GM18499 (cell line): ENCODE results near the gene HOXD4.

Source experiments
- ATAC-seq: cut with Tn5 transposase; IDR thresholded peaks from one replicate; pipeline ENCODE4 v1.9.1; 2021; ENCODE audit warnings: moderate number of reproducible peaks; ENCODE audit not compliant: insufficient read depth, unreplicated experiment

Gene HOXD4

DNA sequence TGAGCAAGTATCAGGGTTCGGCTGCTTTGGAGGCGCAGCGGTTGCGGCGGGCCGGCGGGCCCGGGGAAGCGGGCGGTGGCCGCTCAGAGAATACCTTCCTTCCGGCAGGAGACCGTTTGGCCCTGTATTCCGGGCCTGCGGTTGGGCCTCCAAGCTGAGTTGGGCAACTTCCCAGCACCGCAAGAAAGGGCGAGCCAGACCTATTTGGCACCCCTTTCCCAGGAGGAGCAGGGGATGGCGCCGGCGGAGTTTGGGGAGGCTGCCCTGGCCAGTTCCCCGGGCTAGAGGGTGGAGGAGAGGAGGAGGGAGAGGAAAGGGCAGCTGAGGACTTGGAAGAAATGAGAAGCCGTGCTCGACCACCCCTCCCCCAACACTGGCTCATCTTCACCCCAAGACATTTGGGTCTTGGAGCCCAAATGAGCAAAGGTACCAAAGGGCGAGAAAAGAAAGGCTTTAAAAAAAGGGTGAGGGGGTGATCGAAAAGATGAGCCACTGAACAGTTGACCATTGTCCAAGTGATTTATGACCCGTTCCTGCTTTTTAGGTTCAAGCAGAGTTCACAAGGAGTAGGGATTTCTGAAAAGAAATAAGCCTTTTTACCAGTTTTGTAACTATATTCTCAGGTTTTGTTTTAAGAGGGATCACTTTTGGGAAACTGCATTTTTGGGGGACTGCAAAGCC, 14.2 kb downstream of the HOXD4 start:
- ATAC-seq = no peak

GRCh38 chr2:176166272-176166671, 14.9 kb downstream of the HOXD4 start:
- no peak for ATAC-seq

GRCh38 chr2:176167398-176167797, 16.0 kb downstream of the HOXD4 start:
- ATAC-seq = no peak

- no peak for ATAC-seq
Observed at GRCh38 chr2:176169181-176169580, 17.8 kb downstream of the HOXD4 start.

GRCh38 chr2:176169711-176170110, 18.4 kb downstream of the HOXD4 start:
- no peak for ATAC-seq

GRCh38 chr2:176170602-176171305, 19.4 kb downstream of the HOXD4 start:
- no peak for ATAC-seq

- no peak for ATAC-seq
Observed at GRCh38 chr2:176171351-176172006, 20.1 kb downstream of the HOXD4 start.

DNA sequence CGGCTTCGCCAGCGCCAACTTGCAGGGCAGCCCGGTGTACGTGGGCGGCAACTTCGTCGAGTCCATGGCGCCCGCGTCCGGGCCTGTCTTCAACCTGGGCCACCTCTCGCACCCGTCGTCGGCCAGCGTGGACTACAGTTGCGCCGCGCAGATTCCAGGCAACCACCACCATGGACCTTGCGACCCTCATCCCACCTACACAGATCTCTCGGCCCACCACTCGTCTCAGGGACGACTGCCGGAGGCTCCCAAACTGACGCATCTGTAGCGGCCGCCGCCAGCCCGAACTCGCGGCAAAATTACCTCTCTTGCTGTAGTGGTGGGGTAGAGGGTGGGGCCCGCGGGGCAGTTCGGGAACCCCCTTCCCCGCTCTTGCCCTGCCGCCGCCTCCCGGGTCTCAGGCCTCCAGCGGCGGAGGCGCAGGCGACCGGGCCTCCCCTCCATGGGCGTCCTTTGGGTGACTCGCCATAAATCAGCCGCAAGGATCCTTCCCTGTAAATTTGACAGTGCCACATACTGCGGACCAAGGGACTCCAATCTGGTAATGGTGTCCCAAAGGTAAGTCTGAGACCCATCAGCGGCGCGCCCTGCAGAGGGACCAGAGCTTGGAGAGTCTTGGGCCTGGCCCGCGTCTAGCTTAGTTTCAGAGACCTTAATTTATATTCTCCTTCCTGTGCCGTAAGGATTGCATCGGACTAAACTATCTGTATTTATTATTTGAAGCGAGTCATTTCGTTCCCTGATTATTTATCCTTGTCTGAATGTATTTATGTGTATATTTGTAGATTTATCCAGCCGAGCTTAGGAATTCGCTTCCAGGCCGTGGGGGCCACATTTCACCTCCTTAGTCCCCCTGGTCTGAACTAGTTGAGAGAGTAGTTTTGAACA, 20.9 kb downstream of the HOXD4 start:
- no peak for ATAC-seq

- no peak for ATAC-seq
Observed at GRCh38 chr2:176172895-176173566, 21.7 kb downstream of the HOXD4 start.

DNA sequence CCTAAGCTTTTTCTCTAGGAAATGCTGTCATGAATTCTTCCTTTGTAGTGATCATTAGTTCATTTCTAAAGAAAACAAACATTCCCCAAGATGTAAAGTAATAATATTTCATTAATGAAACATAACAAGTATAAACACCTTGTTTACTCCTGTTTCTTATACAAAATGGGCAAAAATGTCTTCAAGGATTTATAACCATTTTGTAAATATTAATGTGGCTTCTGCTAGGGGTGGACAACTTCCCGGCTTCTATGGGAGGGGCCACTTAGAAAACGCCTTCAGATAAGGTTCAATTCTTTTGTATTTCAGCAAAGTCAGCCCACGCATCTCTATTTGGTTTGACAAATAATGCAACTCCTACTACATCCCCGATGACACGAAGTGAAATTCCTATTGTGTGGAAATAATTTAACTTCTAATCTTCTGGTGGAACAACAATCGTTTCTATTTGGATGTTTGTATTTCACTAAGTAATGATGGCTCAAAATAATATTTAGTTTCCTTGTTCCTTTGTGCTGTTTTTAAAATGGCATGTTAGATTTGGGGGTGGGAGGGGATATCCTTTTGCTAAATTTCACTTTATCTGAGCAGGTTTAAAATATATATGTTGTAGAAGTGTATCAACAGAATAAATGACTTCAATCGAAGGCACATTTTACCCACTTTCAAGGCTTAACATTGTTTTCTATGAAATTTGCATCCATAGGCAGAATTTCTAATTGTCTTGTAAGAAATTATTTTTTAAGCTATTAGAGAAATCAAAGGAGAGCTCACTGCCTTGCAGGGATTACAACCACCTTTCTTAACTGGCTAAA, 22.4 kb downstream of the HOXD4 start:
- ATAC-seq = no peak

GRCh38 chr2:176174382-176174823, 23.1 kb downstream of the HOXD4 start:
- ATAC-seq = no peak

DNA sequence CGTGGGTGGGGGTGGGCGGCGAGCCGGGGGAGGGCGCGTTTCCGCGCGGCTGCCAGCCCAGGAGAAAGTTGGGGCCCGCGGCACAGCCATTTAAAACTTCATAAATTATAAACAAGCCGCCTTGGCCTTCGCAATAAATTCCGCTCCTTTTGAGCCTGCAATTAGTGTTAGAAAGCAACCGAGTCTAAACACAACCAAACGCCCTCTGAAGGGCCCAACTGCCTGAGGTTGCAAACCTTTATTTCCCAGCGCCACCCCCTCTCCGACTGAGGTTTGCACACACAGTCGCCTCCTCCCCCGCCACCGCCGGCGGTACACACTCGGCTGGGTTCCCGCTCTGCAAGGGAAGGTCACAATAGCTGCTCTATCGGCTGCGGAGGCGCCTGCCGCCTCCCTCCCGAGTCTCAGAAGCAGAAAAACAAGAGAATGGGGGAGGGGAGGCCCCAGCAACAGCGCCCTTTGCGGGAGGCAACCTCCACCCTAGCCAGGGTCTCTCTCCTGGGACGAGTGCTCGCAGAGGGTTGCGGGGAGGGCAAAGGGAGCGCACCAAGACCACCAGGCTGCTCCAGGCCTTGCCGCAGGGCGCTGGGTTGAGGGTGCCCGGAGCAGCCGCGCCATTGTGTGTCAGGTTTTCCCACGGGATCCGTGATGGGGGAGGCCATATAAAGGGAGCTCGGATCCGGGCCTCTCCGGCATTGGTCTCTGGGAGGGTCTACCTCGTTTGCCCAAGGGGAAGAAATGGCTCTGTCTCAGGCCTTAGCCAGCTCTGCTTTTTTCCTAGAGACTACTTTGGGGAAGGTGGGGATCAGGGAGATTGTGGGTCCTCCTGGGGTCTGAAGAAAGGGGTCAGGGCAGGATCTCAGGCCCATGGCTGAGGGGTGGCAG, 23.7 kb downstream of the HOXD4 start:
- ATAC-seq = no peak

GRCh38 chr2:176175709-176176607, 24.6 kb downstream of the HOXD4 start:
- no peak for ATAC-seq

- ATAC-seq = no peak
Observed at GRCh38 chr2:176177580-176178037, 26.3 kb downstream of the HOXD4 start.

DNA sequence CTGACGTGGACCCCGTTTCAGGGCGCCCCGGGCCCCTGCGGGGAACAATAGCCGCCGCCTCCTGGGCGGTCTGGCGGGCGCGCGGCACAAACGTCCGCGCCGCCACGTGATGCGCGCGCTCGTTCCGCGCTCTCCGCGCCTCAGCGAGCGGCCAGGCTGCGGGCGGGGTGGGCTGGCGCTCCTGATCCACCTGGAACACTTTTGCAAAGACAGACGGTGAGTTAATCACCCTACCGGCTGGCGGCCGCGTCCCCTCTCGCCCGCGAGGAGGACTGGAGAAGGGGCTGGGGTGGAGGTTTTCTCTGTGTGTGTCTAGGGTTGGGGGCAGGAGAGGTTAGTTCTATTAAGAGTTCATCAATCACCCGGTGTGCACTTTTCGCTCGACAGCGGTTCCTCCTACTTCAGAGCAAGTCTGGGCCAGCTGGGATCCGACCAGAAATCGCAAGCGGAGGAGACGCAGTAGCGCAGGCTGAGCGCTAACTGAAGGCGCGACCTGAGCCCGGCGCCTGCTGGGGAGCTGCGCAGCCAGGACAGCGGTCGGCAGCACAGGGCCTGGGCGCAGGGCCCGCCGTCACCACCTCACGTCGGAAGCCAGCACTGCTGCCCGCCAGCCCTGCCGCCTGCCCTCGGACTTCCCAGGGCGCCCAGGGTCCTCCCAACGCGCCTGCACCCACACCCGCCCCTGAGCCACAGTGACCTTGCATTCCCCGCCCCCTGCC, 26.8 kb downstream of the HOXD4 start:
- no peak for ATAC-seq

DNA sequence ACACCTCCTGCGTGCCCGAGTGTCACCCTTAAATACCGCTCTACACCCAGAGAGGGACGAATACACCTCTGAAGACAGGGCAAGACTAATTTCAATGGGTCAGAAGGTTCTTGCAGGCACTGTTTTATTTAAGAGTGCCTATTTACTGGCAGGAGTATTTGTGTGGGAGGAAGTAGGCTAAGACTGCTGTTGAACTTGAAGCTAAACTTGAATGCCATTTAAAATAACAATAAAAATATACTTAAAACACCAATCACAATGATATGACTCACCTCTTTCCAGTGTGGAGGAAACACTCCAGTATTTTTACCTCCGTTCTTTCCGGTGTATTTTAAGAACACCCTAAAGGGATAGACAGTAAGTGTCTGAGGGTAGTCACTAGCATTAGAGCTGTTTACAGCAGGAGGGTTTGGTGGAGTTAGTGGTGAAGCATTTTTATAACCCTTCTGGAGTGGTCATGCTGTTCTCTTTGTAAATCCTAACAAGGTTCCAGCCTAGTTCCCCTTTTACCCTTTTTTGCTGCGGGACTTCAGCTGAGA, 27.5 kb downstream of the HOXD4 start:
- ATAC-seq = no peak
